GM11168 (cell line): ENCODE data around the gene TEX53.

Experiments used
- in situ Hi-C: fragments of 300-500 bp; cut with MboI; formaldehyde crosslinking; loops from one replicate; pipeline ENCODE4 v1.12.0; 2022; ENCODE audit warnings: low sequenced_read_pairs; ENCODE audit not compliant: unreplicated experiment

The TEX53 gene

DNA sequence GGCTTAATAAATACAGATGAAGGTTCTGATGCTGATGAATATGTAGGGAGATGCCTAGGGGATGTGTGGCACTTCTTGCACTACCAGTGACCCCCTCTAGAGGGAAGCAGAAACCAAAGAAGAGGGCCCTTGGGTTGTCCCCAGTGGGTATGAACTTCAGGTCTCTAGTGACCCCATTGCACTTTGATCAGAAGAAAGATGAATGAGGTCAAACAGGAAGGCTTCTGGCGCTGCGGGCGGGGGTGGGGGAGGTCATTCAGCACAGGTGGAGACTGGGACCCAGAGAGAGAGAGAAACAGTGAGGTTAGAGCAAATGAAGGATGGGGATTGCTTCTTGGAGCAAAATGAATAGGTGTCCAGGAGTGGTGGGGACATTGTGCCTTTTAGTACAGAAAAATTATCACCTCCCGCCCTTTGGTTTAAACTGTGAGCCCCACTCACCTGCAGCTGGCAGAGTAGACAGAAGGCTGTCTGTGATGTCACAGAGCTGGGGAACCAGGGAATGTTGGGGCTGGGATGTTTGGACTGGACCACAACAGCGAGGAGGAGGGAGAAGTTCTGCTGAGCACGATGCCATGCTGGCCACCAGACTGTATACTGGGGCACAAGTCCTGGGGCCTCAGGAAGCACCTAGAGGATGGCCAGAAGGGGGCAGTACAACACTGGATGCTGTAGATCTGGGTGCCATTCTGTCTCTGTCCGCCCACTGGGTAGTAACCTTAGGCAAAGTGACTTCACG is 24.2 kb upstream of the TEX53 start, which contains the start of gene TEX48:
TSS of gene TEX48 (minus strand) at position 599 of the 739 bp plus-strand sequence. CDS start 10,469 bp downstream, outside the sequence.
- in situ Hi-C loops, result loop anchor here (5.0 kb wide), 1 partner anchor 331 kb away; no protein-coding TSS in a partner anchor

DNA sequence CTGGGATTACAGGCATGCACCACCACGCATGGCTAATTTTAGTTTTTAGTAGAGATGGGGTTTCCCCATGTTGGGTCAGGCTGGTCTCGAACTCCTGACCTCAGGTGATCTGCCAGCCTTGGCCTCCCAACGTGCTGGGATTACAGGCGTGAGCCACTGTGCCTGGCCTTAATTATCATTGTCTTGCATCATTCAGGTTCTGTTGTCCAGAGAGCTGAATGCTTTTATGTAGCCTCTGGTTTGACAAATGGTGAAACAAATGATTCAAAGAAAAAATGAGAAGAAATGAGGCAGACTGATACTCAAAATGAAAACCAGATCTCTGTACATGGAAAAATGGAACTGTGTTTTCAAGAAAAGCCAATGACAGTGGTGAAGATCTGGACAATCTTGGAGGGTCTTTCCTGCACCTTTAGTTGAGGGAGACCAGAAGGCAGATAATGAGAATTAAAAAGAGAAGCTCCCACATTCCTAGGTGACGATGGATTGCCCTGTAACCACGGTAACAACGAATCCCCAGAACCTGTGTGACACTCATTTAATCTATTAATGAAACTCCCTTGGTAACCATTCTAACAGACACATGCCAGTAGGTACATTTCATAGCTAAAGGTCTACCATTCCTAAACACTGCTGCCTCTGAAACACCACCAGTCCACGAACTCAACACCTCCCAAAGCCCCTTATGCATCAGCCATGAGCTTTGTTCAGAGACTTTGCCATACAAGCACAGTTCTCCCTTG is 22.8 kb upstream of the TEX53 start:
- in situ Hi-C loops, result loop anchor here (5.0 kb wide), 1 partner anchor 332 kb away; no protein-coding TSS in a partner anchor

DNA sequence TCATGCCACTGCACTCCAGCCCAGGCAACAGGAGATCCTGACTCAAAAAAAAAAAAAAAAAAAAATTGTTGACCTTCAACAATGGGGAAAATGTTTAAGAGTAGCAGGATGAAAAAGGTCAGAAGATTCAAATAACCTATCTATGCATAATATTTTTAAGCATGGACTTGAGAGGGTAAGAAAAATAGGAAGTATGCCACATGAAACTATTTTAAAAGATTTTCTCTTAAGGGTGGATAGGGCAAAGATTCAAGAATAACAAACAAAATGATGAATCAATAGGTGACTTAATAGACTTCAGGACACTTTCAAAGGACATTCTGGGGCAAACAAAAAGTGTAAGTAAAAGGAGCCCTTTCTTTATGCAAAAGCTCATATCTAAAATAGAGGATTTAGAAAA is 21.2 kb upstream of the TEX53 start:
- in situ Hi-C loops, result loop anchor here (10.0 kb wide), 1 partner anchor 846 kb away; no protein-coding TSS in a partner anchor

- in situ Hi-C loops, result loop anchor here (10.0 kb wide), 1 partner anchor 847 kb away; no protein-coding TSS in a partner anchor
Measured at GRCh38 chr9:114678130-114678529, 20.5 kb upstream of the TEX53 start.

GRCh38 chr9:114677418-114677817 is 19.8 kb upstream of the TEX53 start:
- in situ Hi-C loops, result loop anchor here (10.0 kb wide), 1 partner anchor 847 kb away; no protein-coding TSS in a partner anchor

- in situ Hi-C loops, result loop anchor here (10.0 kb wide), 1 partner anchor 848 kb away; no protein-coding TSS in a partner anchor
Measured at GRCh38 chr9:114676901-114677300, 19.3 kb upstream of the TEX53 start.

DNA sequence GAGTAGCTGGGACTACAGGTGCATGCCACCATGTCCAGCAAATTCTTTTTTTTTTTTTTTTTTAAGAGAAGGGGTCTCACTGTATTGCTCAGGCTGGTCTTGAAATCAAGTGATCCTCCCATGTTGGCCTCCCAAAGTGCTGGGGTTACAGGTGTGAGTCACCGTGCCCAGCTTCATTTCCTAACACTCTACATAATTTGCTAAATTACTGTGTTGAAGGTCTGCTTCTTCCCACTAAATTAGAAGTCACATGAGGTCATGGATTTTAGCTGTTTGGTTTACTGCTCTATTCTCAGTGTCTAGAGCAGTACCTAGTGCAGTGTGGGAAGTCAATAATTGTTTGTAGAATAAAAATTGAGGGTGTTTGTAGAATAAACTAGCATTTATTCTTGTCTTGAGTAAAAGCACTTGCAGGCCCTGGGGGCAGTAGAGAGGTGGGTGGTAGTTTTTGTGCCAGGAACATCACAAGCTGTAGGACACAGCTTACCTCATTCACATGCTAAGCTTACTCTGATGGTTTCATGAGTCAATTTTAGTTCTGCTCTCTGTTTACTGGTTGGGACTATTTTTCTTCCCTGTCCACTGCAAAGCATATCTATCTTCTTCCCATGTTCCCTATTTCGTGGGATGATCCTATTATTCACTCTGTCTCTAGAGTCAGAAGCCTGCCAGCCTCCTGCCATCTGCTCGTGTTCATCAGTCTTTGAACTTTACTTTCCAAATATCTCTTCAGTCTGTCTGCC is 17.4 kb upstream of the TEX53 start:
- in situ Hi-C loops, result loop anchor here (10.0 kb wide), 1 partner anchor 850 kb away; no protein-coding TSS in a partner anchor

DNA sequence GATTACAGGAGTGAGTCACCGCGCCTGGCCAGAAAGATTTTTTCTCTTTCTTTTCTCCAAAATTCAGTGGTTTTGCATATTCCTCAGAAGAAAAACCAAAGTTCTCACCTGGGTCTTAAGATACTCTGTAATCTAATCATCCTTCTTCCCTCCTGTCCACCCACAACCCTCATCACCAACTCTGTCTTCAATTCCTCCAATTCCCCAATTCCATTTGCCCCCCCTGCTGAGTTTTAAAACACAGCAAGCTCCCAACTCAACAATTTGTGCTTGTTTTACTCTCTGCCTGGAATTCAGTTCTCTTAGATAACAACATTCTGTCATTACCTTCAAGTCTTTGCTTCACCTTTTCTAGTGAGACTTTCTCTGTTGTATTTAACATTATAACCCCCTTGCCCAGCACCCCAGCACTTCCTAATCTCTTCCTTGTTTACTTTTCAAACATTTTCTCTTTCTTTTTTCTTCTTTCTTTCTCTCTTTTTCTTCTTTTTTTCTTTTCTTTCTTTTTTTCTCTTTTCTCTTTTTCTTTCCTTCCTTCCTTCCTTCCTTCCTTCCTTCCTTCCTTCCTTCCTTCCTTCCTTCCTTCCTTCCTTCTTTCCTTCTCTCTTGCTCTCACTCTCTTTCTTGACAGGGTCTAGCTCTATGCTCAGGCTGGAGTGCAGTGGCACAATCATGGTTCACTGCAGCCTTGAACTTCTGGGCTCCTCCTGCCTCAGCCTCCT is 16.6 kb upstream of the TEX53 start:
- in situ Hi-C loops, result loop anchor here (10.0 kb wide), 1 partner anchor 851 kb away; no protein-coding TSS in a partner anchor

DNA sequence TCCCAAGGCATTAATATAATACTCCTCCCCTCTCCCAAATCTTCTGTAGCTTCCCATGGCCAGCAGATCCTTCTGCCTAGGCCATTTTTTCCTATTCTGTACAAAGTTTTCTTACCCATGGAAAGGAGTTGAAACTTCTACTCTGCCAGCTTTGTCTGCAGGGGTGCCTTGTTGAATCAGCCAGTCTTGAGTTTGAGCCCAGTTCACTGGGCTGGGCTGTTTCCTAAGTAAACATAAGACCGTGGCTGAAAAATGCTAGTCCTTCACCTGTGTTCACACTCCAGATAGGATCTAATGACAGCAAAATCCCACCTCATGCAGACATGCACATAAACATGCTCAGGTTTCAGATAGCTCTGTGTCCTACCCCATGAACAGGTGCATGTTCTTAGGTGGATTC is 14.0 kb upstream of the TEX53 start:
- in situ Hi-C loops, result loop anchor here (10.0 kb wide), 1 partner anchor 853 kb away; no protein-coding TSS in a partner anchor

- in situ Hi-C loops, result loop anchor here (10.0 kb wide), 1 partner anchor 855 kb away; no protein-coding TSS in a partner anchor
Measured at GRCh38 chr9:114669961-114670360, 12.4 kb upstream of the TEX53 start.

DNA sequence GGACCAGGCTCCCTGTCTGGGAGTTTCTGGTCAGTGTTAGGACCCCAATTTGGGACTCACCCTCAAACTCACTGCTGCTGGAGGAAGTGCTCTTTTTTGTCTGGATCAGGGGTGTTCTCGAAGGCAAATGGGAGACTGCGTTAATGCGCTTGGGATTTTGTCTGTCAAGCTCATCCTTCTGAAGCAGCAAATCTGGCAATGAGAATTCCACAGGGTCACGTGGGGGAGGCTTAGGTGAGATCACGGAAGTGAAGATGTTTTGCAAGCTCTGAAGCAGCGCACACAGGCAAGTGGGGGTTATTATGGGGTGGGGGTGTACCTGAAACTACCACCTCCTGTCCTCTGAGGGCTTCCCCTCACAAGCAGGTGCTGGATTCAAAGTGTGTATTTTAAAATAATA is 10.5 kb upstream of the TEX53 start:
- in situ Hi-C loops, result no loop called here

- in situ Hi-C loops, result no loop called here
Measured at GRCh38 chr9:114666851-114667250, 9.2 kb upstream of the TEX53 start.

DNA sequence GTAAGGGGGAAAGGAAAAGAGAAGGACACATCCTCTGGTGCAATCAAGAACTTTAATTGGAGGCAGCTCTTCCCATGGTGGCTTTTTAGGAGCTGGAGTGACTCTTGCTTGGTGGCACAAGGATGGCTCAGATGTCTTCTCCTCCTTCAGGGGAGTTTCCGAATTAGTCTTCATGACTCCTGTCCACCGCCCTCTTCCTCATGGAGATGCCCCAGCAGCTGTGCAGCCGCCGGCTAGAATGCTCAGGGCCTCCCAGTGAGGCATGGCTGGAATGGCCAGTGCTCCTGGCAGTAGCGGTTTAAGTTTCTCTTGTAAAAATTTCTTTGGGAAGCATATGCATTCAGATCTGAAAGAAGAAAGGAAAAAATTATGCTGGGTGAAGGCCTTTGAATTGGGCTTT is 8.8 kb upstream of the TEX53 start:
- in situ Hi-C loops, result no loop called here

- in situ Hi-C loops, result no loop called here
Measured at GRCh38 chr9:114664181-114664580, 6.6 kb upstream of the TEX53 start.

DNA sequence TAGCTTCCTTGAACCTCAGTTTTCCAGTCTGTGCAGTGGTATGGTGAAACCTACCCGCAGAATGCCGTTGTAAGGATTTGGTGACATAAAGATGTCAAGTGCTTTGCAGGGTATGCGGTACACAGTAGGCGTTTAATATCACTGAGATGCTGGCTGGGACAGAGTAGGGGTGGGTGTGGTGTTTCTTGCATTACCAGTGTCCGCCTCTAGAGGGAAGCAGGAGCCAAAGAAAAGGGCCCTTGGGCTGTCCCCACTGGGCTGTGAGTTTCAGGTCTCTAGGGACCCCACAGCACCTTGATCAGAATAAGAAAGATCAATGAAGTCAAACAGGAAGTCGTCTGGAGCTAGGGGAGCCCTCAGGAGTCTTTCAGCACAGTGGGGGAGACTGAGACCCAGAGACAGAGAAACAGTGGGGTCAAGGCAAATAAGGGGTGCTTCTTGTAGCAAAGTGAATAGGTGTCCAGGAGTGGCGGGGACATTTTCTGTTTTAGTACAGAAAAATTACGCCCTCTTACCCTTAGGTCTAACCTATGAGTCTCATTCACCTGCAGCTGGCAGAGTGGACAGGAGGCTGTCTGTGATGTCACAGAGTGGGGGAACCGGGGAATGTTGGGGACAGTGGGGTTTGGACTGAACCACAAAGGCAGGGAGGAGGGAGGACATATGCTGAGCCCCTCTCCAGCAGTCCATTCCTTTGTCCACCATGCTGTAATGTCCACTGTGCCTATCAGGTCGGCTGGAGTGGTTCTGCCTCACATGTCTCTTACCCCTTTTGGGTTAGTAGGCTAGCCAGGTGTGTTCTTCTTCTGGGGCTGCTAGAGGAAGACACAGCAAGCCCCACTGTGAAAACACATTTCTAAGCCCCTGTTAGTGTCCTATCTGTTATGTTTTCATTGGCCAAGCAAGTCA is 4.7 kb upstream of the TEX53 start:
- in situ Hi-C loops, result no loop called here

DNA sequence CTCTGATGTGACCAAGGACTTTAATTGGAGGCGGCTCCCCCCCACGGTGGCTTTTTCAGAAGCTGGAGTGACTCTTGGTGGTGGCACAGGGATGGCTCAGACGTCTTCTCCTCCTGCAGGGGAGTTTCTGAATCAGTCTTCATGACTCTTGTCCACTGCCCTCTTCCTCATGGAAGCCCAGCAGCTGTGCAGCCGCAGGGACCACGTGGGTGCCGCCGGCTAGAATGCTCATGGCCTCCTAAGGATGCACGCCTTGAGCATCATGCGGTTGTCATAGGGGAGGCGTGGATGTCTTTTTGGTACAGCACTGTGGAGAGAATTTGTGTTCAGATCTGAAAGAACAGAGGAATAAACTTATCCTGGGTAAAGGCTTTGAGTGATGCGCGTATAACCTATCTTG is 1.3 kb downstream of the TEX53 start:
- in situ Hi-C loops, result no loop called here

DNA sequence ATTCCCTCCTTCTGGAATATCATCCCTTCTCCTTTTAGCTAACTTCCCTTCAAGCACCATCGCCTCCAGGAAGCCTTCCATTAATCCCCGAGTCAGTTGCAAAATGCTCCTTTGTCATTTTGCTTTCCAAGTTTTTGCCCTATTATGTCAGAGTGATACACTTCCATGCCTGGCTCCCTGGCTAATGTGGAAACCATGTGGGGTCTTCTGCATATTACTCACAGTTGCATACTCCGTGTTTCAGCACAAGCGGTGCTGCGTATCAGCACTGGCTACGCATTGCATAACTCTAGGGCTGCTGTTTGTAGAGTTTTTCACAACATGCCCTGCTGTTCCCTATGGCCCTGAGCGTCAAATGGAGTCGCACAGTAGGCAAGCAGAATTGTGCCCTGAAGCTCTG is 1.9 kb downstream of the TEX53 start:
- in situ Hi-C loops, result no loop called here

DNA sequence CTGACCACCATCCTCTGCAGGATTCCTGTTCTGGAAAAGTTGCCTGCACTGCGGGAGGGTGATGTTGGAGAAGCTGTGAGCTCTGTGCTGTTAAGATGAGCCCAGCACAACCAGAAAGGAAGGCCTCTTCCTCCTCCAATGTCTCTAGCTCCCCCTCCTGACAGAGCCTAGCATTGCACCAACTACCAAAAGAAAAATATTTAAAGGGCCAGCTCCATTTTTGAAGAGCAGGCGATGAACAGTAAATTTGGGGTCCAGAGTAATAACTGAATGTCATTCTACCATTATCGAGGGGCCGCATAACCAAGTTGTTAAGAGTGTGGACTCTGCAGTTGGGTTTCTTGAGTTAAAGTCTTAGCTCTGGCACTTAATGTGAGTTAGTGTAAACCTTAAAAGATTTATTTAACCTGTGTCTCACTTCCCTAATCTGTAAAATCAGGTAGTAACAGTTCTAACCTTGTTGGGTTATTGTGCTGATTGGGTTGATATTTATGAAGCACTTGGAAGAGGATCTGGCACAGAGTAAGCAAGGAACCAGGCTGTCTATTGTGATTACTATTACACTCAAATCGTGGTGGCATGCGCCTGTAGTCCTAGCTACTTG is 3.9 kb downstream of the TEX53 start:
- in situ Hi-C loops, result no loop called here
